Measurements from ENCODE around the gene ZNF532. TPM values are rescaled to one million over a fixed set of nuclear protein-coding genes. Genes with fewer than 3 reads are reported as not detected.

ZNF532 gene
- total RNA-seq, 1 experiment from 2014 or later: 33.5 TPM

- DNase-seq (ENCODE audit: low read depth): no peak
Observed at GRCh38 chr18:59029663-59030429, 165.2 kb downstream of the ZNF532 start.

GRCh38 chr18:59032308-59032707 lies 167.6 kb downstream of the ZNF532 start:
- no peak for DNase-seq (ENCODE audit: low read depth)

- DNase-seq (ENCODE audit: low read depth): no peak
Observed at GRCh38 chr18:59033359-59033758, 168.7 kb downstream of the ZNF532 start.

- no peak for DNase-seq (ENCODE audit: low read depth)
Observed at GRCh38 chr18:59033974-59034373, 169.3 kb downstream of the ZNF532 start.

GRCh38 chr18:59035591-59035990 lies 170.9 kb downstream of the ZNF532 start:
- no peak for DNase-seq (ENCODE audit: low read depth)

Other genes with a start within 250 kb of the ZNF532 start
- gene ALPK2, start 235.8 kb upstream of the ZNF532 start, total RNA-seq (2014; rRNA removed): 12.1 and 16.8 TPM in 2 replicates
- gene MALT1, start 193.4 kb upstream of the ZNF532 start, total RNA-seq (2014; rRNA removed): 19.5 and 20.5 TPM in 2 replicates

Data from LHCN-M2 (cell line).